ENCODE measurements around the gene UBAP2L. TPM values are rescaled to one million over a fixed set of nuclear protein-coding genes. Genes with fewer than 3 reads are reported as not detected.
"Not testable (repeated sequence)": the region's sequence is repeated elsewhere in the genome, so short reads cannot be mapped to it uniquely, and the experiment has no call there.

Gene UBAP2L
- total RNA-seq, 1 experiment from 2014 or later = 198 TPM

- no peaks in the 10 kb centered on the region for H3K9me3 ChIP-seq
- no peak for TF ChIP-seq CTCF (IDR thresholded peaks at IDR 0.05; ENCODE audit: insufficient read depth in 1 of 2, low read depth in 1 of 2, low read length in 1 of 2, severe bottlenecking in 1 of 2, unreplicated experiment in 1 of 2)
- H3K4me3 ChIP-seq (ENCODE audit: low read depth, low read length) = no peak overlapping the region
- no peak for DNase-seq
- intact Hi-C loops (cut with micrococcal nuclease; ENCODE audit: unreplicated experiment) = no loop called here
- peaks cover 62% of the 10 kb centered on the region for H3K36me3 Mint-ChIP-seq (ENCODE audit: insufficient read depth, unreplicated experiment)
- peaks cover 2% of the 10 kb centered on the region for H3K36me3 ChIP-seq (ENCODE audit: control insufficient read depth, insufficient read depth, low read length)
- peaks cover 21% of the 10 kb centered on the region; the same call in 1 of the 2 replicates for H3K4me1 ChIP-seq
- H3K27me3 ChIP-seq (replicated peaks; ENCODE audit: control insufficient read depth, insufficient read depth, low read length) = no peaks in the 10 kb centered on the region
- H3K27me3 Mint-ChIP-seq (ENCODE audit: insufficient read depth, unreplicated experiment) = no peaks in the 10 kb centered on the region
- peaks cover 6% of the 10 kb centered on the region for H3K4me1 Mint-ChIP-seq (ENCODE audit: low read depth, unreplicated experiment)
- H3K9me3 Mint-ChIP-seq (ENCODE audit: unreplicated experiment) = no peaks in the 10 kb centered on the region
- CTCF ChIA-PET = no interaction called here
- no TSS peak for BruUV-seq (replicated peaks)
- POLR2A ChIA-PET = interaction anchor here (0.5 kb wide), 1 partner anchor 302 kb away, joined by 3 read pairs; no protein-coding TSS in a partner anchor
- H3K4me3 Mint-ChIP-seq (ENCODE audit: unreplicated experiment) = no peak overlapping the region
- H3K27ac Mint-ChIP-seq (ENCODE audit: unreplicated experiment) = no peak overlapping the region
These were observed 4.6 kb downstream of the UBAP2L start for GRCh38 chr1:154225370-154225769.

DNA sequence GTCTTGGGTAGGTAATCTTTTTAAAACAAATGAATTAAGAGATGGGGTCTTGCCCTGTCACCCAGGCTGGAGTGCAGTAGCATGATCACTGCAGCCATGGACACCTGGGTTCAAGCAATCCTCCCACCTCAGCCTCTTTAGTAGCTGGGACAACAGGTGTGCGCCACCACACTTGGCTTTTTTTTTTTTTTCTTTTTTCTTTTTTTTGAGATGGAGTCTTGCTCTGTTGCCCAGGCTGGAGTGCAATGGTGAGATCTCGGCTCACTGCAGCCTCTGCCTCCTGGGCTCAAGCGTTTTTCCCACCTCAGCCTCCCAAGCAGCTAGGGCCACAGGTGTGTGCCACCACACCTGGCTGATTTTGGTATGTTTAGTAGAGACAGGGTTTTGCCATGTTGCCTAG, 10.4 kb downstream of the UBAP2L start:
- H3K4me1 ChIP-seq; H3K27ac Mint-ChIP-seq (ENCODE audit: unreplicated experiment); H3K4me3 ChIP-seq (ENCODE audit: low read depth, low read length); DNase-seq; H3K9me3 ChIP-seq; H3K27me3 ChIP-seq (replicated peaks; ENCODE audit: control insufficient read depth, insufficient read depth, low read length); H3K27me3 Mint-ChIP-seq (ENCODE audit: insufficient read depth, unreplicated experiment); H3K4me3 Mint-ChIP-seq (ENCODE audit: unreplicated experiment); H3K9me3 Mint-ChIP-seq (ENCODE audit: unreplicated experiment); intact Hi-C loops (cut with micrococcal nuclease; ENCODE audit: unreplicated experiment); BruUV-seq (replicated peaks); H3K4me1 Mint-ChIP-seq (ENCODE audit: low read depth, unreplicated experiment); CTCF ChIA-PET; H3K36me3 ChIP-seq (ENCODE audit: control insufficient read depth, insufficient read depth, low read length): not testable (repeated sequence)
- H3K36me3 Mint-ChIP-seq (ENCODE audit: insufficient read depth, unreplicated experiment) = peaks cover 94% of the 10 kb centered on the region
- POLR2A ChIA-PET = interaction anchor here (0.5 kb wide), 1 partner anchor 317 kb away, joined by 8 read pairs; no protein-coding TSS in a partner anchor

DNA sequence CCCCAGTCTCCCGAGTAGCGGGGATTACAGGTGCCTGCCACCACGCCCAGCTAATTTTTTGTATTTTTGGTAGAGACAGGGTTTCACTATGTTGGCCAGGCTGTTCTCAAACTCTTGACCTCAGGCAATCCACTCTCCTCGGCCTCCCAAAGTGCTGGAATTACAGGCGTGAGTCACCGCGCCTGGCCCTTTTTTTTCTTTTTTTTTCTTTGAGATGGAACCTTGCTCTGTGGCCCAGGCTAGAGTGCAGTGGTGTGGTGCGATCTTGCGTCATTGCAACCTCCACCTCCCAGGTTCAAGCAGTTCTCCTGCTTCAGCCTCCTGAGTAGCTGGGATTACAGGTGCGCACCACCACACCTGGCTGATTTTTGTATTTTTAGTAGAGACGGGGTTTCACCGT, 12.4 kb downstream of the UBAP2L start:
- Mint-ChIP-seq H3K4me1 (ENCODE audit: low read depth, unreplicated experiment) (peaks cover 17% of the 10 kb centered on the region), H3K36me3 (ENCODE audit: insufficient read depth, unreplicated experiment) (peaks cover 95% of the 10 kb centered on the region)
- CTCF ChIA-PET; H3K27ac Mint-ChIP-seq (ENCODE audit: unreplicated experiment); BruUV-seq (replicated peaks); H3K4me3 ChIP-seq (ENCODE audit: low read depth, low read length); intact Hi-C loops (cut with micrococcal nuclease; ENCODE audit: unreplicated experiment); H3K27me3 ChIP-seq (replicated peaks; ENCODE audit: control insufficient read depth, insufficient read depth, low read length); POLR2A ChIA-PET; H3K36me3 ChIP-seq (ENCODE audit: control insufficient read depth, insufficient read depth, low read length); H3K9me3 ChIP-seq; H3K9me3 Mint-ChIP-seq (ENCODE audit: unreplicated experiment); DNase-seq; H3K4me3 Mint-ChIP-seq (ENCODE audit: unreplicated experiment); H3K27me3 Mint-ChIP-seq (ENCODE audit: insufficient read depth, unreplicated experiment): not testable (repeated sequence)
- peaks cover 20% of the 10 kb centered on the region for H3K4me1 ChIP-seq

- Mint-ChIP-seq H3K27me3 (ENCODE audit: insufficient read depth, unreplicated experiment) (no peaks in the 10 kb centered on the region), H3K36me3 (ENCODE audit: insufficient read depth, unreplicated experiment) (peaks cover 99% of the 10 kb centered on the region)
- peaks cover 27% of the 10 kb centered on the region for H3K4me1 ChIP-seq
These were observed 16.1 kb downstream of the UBAP2L start for GRCh38 chr1:154236855-154237254.

More at GRCh38 chr1:154236855-154237254, 16.1 kb downstream of the UBAP2L start:
- Mint-ChIP-seq H3K4me1 (ENCODE audit: low read depth, unreplicated experiment) (peaks cover 27% of the 10 kb centered on the region), H3K9me3 (ENCODE audit: unreplicated experiment) (no peaks in the 10 kb centered on the region), H3K27ac (ENCODE audit: unreplicated experiment) (no peak overlapping the region), H3K4me3 (ENCODE audit: unreplicated experiment) (peak overlapping the region; percentile 6)
- no peaks in the 10 kb centered on the region for H3K27me3 ChIP-seq (replicated peaks; ENCODE audit: control insufficient read depth, insufficient read depth, low read length)
- no peaks in the 10 kb centered on the region for H3K9me3 ChIP-seq
- POLR2A ChIA-PET = no interaction called here
- no TSS peak for BruUV-seq (replicated peaks)
- no peak overlapping the region for H3K4me3 ChIP-seq (ENCODE audit: low read depth, low read length)
- CTCF ChIA-PET = no interaction called here
- peaks cover 8% of the 10 kb centered on the region for H3K36me3 ChIP-seq (ENCODE audit: control insufficient read depth, insufficient read depth, low read length)
- DNase-seq = no peak
- intact Hi-C loops (cut with micrococcal nuclease; ENCODE audit: unreplicated experiment) = loop anchor here (1.0 kb wide), 3 partner anchors 15 to 51 kb away; partner anchors contain the start of gene HAX1
- TF ChIP-seq CTCF (IDR thresholded peaks at IDR 0.05; ENCODE audit: insufficient read depth in 1 of 2, low read depth in 1 of 2, low read length in 1 of 2, severe bottlenecking in 1 of 2, unreplicated experiment in 1 of 2) = no peak
